ENCODE data around the gene ALG9. TPM values are rescaled to one million over a fixed set of nuclear protein-coding genes. Genes with fewer than 3 reads are reported as not detected.

ALG9 gene
- total RNA-seq, 2 donors from 2014 or later: 24.9 to 26.5 TPM

- H3K9me3 ChIP-seq: no peaks in the 10 kb centered on the region
- 74% methylated on average over 2 of the region's 2 CpGs for WGBS
- no peak for DNase-seq (ENCODE audit: low spot score)
- intact Hi-C loops (cut with DNase I): no loop called here
- peak overlapping the region in 1 of 2 donors; percentile 54 for H3K27ac ChIP-seq
- no peaks in the 10 kb centered on the region for H3K36me3 ChIP-seq
- no peaks in the 10 kb centered on the region for H3K27me3 ChIP-seq (replicated peaks; ENCODE audit: insufficient read depth)
- no peaks in the 10 kb centered on the region for H3K4me1 ChIP-seq (replicated peaks)
- no peak overlapping the region for H3K4me3 ChIP-seq
- no peak for TF ChIP-seq POLR2A (IDR thresholded peaks at IDR 0.05)
- TF ChIP-seq CTCF (IDR thresholded peaks at IDR 0.05): no peak
- TF ChIP-seq POLR2AphosphoS5 (IDR thresholded peaks at IDR 0.05): no peak
These were observed 70.2 kb downstream of the ALG9 start for GRCh38 chr11:111801135-111801534.

GRCh38 chr11:111798279-111798678 is 73.1 kb downstream of the ALG9 start:
- TF ChIP-seq POLR2A (IDR thresholded peaks at IDR 0.05) (no peak), CTCF (IDR thresholded peaks at IDR 0.05) (no peak), POLR2AphosphoS5 (IDR thresholded peaks at IDR 0.05) (no peak)
- Histone ChIP-seq H3K4me3 (no peak overlapping the region), H3K27me3 (replicated peaks; ENCODE audit: insufficient read depth) (no peaks in the 10 kb centered on the region), H3K4me1 (replicated peaks) (no peaks in the 10 kb centered on the region), H3K36me3 (no peaks in the 10 kb centered on the region), H3K27ac (no peak overlapping the region), H3K9me3 (no peaks in the 10 kb centered on the region)
- DNase-seq (ENCODE audit: low spot score): no peak
- 92% methylated on average over 1 of the region's 1 CpG for WGBS
- intact Hi-C loops (cut with DNase I): no loop called here

GRCh38 chr11:111797145-111797581 is 74.2 kb downstream of the ALG9 start:
- H3K27me3 ChIP-seq (replicated peaks; ENCODE audit: insufficient read depth): no peaks in the 10 kb centered on the region
- H3K36me3 ChIP-seq: no peaks in the 10 kb centered on the region
- peak; percentile 11 for DNase-seq (ENCODE audit: low spot score)
- no peak overlapping the region for H3K27ac ChIP-seq
- 86% methylated on average over 2 of the region's 2 CpGs for WGBS
- H3K4me3 ChIP-seq: no peak overlapping the region
- TF ChIP-seq POLR2AphosphoS5 (IDR thresholded peaks at IDR 0.05) (no peak), CTCF (IDR thresholded peaks at IDR 0.05) (no peak)
- intact Hi-C loops (cut with DNase I): no loop called here
- no peaks in the 10 kb centered on the region for H3K9me3 ChIP-seq
- H3K4me1 ChIP-seq (replicated peaks): no peaks in the 10 kb centered on the region

GRCh38 chr11:111796696-111797095 is 74.7 kb downstream of the ALG9 start:
- TF ChIP-seq CTCF (IDR thresholded peaks at IDR 0.05) (no peak), POLR2A (IDR thresholded peaks at IDR 0.05) (no peak), POLR2AphosphoS5 (IDR thresholded peaks at IDR 0.05) (no peak)
- no peaks in the 10 kb centered on the region for H3K4me1 ChIP-seq (replicated peaks)
- intact Hi-C loops (cut with DNase I): no loop called here
- H3K27me3 ChIP-seq (replicated peaks; ENCODE audit: insufficient read depth): no peaks in the 10 kb centered on the region
- 50% methylated on average over 3 of the region's 3 CpGs for whole genome bisulfite sequencing
- no peaks in the 10 kb centered on the region for H3K9me3 ChIP-seq
- no peak overlapping the region for H3K4me3 ChIP-seq
- no peaks in the 10 kb centered on the region for H3K36me3 ChIP-seq
- H3K27ac ChIP-seq: no peak overlapping the region
- no peak for DNase-seq (ENCODE audit: low spot score)

GRCh38 chr11:111795334-111795985 is 75.9 kb downstream of the ALG9 start:
- WGBS: 96% methylated on average over 7 of the region's 7 CpGs
- no peaks in the 10 kb centered on the region for H3K27me3 ChIP-seq (replicated peaks; ENCODE audit: insufficient read depth)
- no peaks in the 10 kb centered on the region for H3K4me1 ChIP-seq (replicated peaks)
- H3K36me3 ChIP-seq: no peaks in the 10 kb centered on the region
- DNase-seq (ENCODE audit: low spot score): no peak
- H3K27ac ChIP-seq: no peak overlapping the region
- no peak overlapping the region for H3K4me3 ChIP-seq
- TF ChIP-seq CTCF (IDR thresholded peaks at IDR 0.05) (no peak), POLR2A (IDR thresholded peaks at IDR 0.05) (no peak), POLR2AphosphoS5 (IDR thresholded peaks at IDR 0.05) (no peak)
- intact Hi-C loops (cut with DNase I): no loop called here
- no peaks in the 10 kb centered on the region for H3K9me3 ChIP-seq
